ENCODE measurements around the gene FRAT2.

DNA sequence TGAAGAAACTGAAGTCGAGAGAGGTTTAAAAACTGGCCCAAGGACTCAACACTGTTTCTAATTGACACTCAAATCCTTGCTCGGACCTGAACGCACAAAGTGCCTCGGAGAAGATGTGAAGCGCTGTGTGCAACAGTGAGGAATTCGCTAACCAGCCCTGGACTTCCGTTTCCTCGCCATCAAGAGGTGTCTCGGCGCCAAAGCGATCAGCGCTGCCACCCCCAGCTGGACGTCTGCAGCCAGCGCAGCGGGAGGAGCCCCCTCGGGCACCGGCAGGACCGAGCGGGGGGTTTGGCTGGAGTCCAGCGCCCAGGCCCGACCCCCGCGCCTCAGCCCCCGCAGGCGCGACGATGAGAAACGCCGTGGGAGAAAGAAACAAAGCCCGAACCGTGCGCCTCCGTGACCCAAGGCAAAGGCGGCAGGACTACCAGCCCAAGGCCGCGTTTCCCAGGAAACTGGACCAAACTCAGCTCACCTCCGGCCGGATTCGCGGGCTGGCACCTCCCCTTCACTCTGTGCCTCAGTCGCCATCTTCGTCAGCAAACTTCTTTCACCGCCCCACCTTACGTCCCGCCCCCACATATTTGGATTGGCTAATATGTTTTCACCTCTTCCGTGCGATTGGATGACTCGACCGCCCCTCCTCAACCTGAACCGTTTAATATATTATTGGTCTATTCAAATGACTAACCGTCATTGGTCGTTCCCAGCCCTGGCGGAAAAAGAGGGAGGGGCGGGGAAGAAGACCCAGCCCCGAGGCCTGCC lies 42.2 kb downstream of the FRAT2 start, which contains the start of gene ARHGAP19:
- TF ChIP-seq RXRA (CRISPR knock-in tag; IDR thresholded peaks at IDR 0.05) (peak; percentile 74), ZBTB21 (CRISPR knock-in tag; IDR thresholded peaks at IDR 0.05) (no peak; the same call in 1 of the 2 replicates), LRRFIP1 (CRISPR knock-in tag; conservative IDR thresholded peaks at IDR 0.05) (no peak), ZKSCAN8 (CRISPR knock-in tag; IDR thresholded peaks at IDR 0.05; ENCODE audit: borderline replicate concordance) (no peak; the same call in 1 of the 2 replicates), ZNF24 (IDR thresholded peaks at IDR 0.05) (no peak), HNRNPH1 (optimal IDR thresholded peaks at IDR 0.05; ENCODE audit: low read depth, low read length) (no peak), RAD51 (IDR thresholded peaks at IDR 0.05; ENCODE audit: borderline replicate concordance) (no peak), SAFB2 (CRISPR knock-in tag; IDR thresholded peaks at IDR 0.05; ENCODE audit: borderline replicate concordance, low read depth) (no peak)
- TF ChIP-seq, protein P1, sequence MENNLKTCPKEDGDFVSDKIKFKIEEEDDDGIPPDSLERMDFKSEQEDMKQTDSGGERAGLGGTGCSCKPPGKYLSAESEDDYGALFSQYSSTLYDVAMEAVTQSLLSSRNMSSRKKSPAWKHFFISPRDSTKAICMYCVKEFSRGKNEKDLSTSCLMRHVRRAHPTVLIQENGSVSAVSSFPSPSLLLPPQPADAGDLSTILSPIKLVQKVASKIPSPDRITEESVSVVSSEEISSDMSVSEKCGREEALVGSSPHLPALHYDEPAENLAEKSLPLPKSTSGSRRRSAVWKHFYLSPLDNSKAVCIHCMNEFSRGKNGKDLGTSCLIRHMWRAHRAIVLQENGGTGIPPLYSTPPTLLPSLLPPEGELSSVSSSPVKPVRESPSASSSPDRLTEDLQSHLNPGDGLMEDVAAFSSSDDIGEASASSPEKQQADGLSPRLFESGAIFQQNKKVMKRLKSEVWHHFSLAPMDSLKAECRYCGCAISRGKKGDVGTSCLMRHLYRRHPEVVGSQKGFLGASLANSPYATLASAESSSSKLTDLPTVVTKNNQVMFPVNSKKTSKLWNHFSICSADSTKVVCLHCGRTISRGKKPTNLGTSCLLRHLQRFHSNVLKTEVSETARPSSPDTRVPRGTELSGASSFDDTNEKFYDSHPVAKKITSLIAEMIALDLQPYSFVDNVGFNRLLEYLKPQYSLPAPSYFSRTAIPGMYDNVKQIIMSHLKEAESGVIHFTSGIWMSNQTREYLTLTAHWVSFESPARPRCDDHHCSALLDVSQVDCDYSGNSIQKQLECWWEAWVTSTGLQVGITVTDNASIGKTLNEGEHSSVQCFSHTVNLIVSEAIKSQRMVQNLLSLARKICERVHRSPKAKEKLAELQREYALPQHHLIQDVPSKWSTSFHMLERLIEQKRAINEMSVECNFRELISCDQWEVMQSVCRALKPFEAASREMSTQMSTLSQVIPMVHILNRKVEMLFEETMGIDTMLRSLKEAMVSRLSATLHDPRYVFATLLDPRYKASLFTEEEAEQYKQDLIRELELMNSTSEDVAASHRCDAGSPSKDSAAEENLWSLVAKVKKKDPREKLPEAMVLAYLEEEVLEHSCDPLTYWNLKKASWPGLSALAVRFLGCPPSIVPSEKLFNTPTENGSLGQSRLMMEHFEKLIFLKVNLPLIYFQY (CRISPR knock-in tag; IDR thresholded peaks at IDR 0.05; ENCODE audit: borderline replicate concordance): no peak; the same call in 1 of the 2 replicates
- TF ChIP-seq, protein P2, sequence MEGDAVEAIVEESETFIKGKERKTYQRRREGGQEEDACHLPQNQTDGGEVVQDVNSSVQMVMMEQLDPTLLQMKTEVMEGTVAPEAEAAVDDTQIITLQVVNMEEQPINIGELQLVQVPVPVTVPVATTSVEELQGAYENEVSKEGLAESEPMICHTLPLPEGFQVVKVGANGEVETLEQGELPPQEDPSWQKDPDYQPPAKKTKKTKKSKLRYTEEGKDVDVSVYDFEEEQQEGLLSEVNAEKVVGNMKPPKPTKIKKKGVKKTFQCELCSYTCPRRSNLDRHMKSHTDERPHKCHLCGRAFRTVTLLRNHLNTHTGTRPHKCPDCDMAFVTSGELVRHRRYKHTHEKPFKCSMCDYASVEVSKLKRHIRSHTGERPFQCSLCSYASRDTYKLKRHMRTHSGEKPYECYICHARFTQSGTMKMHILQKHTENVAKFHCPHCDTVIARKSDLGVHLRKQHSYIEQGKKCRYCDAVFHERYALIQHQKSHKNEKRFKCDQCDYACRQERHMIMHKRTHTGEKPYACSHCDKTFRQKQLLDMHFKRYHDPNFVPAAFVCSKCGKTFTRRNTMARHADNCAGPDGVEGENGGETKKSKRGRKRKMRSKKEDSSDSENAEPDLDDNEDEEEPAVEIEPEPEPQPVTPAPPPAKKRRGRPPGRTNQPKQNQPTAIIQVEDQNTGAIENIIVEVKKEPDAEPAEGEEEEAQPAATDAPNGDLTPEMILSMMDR (CRISPR knock-in tag; IDR thresholded peaks at IDR 0.05): peak; percentile 61
